GM12891 (cell line): ENCODE data around the gene ZBTB20.

ENCODE experiments used
- POLR2A ChIP-seq: IDR thresholded peaks from 2 replicates; pipeline ENCODE4 v1.6.1; 2011; ENCODE audit warnings: low read depth, low read length, control low read depth
- POLR2AphosphoS5 ChIP-seq: IDR thresholded peaks from 2 replicates; pipeline ENCODE4 v1.6.1; 2011; ENCODE audit warnings: low read depth, low read length, control low read depth
- SPI1 ChIP-seq: IDR thresholded peaks from 2 replicates; pipeline ENCODE4 v1.6.1; 2011; ENCODE audit warnings: low read depth, low read length, control low read depth

DNA sequence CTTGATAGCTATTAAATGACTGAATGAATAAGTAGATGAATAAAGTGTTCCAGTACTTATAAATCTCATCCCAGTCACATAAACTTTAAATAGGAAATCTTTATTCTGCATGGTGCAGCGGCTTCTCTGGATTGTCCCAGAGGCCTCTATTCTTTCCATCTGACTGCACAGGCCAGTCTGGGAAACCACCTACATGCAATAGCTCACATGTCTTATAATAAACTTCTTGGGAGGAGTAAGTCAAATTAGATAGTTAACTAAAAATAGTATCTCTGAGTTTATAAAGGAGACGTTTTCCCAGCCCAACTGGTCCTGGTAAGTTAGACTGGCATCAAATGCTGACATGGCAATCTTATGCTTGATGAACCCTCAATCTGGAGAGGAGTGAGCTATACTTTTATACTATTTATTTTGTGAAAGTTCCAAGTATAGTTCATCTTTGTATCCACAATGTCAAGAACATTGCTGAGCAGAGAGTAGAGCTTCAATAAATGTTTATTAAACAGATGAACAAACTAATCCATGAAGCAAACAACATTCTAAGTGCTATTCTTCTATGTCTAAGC is 435.7 kb downstream of the ZBTB20 start:
- no peak for TF ChIP-seq POLR2AphosphoS5
- no peak for TF ChIP-seq POLR2A
- TF ChIP-seq SPI1 = no peak
